HG03095 (cell line): ENCODE measurements around the gene PRM3.
A peak's percentile ranks its signal among the peaks of the same experiment; 100 is the strongest.

ENCODE experiments used
- ATAC-seq: cut with Tn5 transposase; IDR thresholded peaks from one replicate; pipeline ENCODE4 v1.9.1; 2021; ENCODE audit warnings: moderate library complexity; ENCODE audit not compliant: unreplicated experiment

Gene PRM3, protein sequence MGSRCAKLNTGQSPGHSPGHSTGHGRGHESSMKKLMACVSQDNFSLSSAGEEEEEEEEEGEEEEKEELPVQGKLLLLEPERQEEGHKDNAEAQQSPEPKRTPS

DNA sequence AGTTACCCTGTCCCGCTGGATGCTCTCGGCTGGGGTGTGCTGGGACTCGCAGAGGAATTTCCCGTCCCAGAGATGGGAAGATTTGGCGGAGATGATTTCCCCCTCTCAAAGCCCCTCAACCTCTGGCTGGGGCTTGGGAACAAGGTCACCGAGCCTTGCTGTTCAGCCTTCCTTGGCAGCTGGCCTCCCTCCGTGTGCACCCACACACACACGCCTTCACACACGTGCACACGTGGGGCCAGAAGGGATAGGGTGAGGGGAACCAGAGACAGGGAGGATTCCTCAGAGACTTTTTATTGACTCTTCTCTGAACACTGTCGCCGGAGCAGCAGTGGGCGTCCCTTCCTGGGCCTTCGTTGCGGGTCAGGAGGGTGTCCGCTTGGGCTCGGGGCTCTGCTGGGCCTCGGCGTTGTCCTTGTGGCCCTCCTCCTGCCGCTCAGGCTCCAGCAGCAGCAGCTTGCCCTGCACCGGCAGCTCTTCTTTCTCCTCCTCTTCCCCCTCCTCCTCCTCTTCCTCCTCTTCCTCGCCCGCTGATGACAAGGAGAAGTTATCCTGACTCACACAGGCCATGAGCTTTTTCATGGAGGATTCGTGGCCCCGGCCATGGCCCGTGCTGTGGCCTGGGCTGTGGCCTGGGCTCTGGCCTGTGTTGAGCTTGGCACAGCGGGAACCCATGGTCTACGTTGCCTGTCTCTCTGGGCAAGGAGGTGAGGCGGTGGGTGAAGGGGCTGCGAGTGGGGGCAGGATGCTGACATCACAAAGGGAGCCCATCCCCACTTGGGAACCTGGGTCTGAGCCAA is at the start of gene PRM3:
Gene PRM3, minus strand, starts transcription at position 709 of the 800 bp plus-strand sequence. Its CDS starts 34 bp downstream, at position 675.
- ATAC-seq: no peak

DNA sequence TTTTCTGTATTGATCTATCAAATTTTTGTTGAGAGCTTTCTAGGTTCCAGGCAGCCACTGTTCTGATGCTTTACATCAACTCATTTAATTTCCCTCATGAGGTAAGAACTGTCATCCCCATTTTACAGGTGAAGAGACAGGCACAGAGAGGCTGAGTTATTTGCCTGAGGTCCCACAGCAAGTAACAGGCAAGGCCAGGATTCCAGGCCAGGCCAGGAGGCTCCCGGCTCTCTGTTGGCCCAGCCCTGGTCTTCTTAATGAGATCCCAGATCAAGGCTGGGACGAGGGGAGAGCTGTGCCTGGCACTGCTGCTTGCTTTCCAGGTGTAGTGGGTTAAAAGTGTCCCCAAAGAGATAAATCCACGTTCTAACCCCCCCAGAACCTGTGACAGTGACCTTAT is 49.4 kb upstream of the PRM3 start:
- ATAC-seq: no peak

DNA sequence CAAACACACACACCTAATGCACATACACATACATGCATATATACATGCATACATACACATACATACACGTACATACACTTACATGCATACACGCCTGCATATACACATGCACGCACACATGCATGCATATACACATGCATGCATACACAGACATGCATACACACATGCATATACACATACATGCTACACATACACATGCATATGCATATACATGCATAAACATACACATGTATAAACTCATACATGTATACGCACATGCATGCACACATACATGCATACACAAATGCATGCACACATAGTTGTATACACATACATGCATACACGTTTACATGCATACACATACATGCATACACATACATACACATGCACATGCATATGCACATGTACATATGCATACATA is 48.2 kb upstream of the PRM3 start:
- ATAC-seq: no peak

DNA sequence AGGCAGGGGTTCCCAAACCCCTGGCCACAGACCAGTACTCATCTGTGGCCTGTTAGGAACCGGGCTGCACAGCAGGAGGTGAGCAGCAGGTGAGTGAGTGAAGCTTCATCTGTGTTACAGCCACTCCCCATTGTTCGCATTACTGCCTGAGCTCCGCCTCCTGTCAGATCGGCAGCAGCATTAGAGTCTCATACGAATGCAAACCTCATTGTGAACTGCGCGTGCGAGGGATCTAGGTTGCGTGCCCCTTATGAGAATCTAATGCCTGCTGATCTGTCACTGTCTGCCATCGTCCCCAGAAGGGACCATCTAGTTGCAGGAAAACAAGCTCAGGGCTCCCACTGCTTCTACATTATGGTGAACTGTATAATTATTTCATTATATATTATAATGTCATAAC is 46.7 kb upstream of the PRM3 start:
- ATAC-seq: no peak

DNA sequence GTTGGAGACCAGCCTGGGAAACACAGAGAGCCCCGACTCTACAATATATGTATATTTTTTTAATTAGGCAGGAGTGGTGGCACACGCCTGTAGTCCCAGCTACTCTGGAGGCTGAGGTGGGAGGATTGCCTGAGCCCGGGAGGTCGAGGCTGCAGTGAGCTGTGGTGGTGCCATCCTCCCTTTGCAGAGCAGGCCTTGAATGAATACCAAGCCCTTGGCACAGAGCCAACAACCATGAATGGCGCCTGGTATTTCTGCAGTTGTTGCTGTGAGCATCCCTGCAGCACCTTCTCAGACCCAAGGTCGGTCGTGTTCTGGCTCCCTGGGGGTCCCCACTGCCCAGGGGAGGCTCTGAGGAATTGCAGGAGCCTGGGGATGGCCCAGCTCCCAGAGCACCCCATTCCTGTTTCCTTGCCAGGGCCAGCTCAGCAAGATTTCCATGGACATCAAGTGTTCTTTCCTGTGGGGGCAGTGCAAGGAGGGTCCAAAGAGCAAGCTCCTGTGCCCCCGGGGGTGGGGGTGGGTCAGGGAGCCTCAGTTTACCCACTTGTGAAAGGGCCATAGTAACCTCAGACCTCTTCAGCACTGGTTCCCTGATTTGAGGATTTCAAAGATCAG is 46.2 kb upstream of the PRM3 start:
- ATAC-seq: no peak

DNA sequence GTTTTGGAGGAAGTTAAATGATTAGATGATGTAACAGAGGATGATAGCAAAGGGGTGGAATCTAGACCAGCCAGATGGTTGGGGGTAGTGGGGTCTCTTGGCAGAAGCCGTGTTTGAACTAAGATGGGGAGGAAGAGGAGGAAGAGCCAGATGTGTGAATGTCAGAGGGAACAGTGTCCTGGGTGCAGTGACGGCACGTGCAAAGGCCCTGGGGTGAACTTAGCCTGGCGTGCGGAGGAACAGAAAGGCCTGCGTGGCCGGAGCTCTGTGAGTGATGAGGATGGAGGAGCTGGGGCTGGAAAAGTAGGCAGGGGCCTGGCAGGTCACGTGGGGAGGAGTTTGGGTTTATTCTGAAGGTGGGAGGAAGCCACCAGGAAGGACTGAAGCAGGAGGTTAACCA is 45.4 kb upstream of the PRM3 start:
- no peak for ATAC-seq

DNA sequence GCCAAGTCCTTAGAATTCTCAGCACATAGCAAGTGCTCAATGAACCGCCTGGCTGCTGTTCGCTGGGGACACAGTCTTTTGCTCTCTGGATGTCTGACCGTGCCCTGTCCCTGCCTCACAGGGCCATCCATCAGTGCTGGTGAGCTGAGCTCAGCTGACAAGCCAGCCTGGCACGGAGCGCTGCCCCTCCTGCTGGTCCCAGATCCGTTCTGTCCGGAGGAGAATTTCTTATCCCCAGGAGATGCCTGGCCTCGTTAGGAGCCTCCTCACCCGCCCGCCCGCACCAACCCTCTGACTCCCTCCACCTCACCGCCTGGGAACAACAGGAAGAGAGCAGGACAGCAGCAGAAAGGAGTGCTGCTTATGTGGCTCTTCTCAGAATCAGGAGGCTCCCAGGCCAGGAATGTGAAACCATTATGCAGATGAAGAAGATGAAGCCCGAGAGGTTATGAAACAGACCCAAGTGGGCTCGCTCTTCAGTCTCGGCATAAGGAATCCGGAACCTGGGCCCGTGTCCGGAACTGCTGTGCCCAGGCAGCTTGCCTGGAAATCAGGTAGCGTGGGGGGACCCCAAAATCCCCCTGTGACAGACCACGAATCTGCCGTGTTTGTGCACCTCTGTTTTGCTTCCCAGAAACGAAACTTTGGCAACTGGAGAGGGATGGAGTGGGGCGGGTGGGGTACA is 43.0 kb upstream of the PRM3 start:
- ATAC-seq: no peak

DNA sequence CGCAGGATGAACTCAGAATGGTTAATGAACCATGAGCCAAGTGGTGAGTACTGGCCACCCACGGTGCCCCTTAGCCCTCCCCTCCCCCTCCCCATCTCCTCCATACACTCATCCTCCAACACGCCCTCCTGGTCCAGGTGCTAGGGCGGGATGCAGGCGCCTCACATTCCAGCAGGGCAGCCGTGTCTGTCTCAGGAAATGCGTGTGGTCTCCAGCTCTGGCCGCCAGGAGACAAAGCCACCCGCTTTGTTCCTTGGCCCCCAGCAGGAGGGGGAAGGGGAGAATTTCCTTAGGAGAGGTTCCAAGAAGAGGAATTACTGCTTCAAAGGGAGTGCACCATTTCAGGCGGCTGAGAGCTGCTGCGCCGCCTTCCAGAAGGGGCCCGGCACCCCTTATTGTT is 42.1 kb upstream of the PRM3 start:
- no peak for ATAC-seq

DNA sequence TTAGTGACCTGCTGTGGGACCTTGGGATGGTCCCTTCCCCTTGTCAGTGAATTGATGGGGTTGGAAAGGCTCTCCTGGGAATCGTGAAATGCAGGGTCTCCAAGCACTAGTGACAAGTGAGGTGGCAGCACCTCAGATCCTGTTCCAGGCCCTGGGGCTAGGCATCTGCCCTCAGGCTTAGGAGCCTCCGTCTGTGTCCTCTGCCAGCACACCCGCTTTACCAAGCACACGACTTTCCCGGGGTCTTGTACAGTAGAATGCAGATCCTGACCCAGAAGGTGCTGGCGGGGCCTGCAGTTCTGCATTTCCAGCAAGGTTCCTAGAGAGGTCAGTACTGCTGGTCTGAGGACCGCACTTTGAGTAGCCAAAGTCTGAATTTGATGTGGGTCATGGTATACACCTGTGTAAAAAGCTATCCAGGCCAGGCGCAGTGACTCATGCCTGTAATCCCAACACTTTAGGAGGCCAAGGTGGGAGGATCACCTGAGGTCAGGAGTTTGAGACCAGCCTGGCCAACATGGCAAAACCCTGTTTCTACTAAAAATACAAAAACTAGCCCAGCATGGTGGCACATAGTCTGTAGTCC is 41.0 kb upstream of the PRM3 start:
- no peak for ATAC-seq

DNA sequence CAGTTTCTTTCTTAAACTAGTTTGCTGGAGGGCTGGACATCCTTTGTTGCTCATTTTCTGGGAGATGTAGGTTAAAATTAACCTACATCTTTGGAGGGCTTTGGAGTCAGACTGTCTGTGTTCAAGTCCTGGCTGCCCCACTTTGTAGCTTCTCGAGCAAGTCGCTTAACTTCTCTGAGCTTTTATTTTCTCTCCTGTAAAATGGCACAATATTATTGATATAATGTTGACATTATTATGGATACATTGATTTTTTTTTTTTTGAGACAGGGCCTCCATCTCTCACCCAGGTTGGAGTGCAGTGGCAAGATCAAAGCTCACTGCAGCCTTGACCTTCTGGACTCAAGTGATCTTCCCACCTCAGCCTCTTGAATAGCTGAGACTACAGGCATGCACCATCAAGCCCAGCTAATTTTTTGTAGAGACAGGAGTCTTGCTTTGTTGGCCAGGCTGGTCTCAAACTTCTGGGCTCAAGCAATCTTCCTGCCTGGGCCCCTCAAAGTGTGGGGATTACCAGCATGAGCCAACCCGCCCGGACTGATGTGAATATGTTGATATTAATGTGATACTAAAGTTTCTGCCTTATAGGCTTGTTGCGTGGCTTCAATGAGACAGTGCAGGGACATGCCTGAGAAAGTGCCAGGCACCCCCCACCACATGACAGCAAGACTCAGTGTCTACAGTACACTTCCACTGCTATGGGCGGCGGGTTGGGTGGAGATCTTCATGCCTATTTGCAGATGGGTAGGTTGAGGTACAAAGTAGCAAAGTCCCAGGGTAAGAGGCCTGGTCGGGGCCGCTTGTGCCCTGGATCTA is 40.3 kb upstream of the PRM3 start:
- no peak for ATAC-seq

DNA sequence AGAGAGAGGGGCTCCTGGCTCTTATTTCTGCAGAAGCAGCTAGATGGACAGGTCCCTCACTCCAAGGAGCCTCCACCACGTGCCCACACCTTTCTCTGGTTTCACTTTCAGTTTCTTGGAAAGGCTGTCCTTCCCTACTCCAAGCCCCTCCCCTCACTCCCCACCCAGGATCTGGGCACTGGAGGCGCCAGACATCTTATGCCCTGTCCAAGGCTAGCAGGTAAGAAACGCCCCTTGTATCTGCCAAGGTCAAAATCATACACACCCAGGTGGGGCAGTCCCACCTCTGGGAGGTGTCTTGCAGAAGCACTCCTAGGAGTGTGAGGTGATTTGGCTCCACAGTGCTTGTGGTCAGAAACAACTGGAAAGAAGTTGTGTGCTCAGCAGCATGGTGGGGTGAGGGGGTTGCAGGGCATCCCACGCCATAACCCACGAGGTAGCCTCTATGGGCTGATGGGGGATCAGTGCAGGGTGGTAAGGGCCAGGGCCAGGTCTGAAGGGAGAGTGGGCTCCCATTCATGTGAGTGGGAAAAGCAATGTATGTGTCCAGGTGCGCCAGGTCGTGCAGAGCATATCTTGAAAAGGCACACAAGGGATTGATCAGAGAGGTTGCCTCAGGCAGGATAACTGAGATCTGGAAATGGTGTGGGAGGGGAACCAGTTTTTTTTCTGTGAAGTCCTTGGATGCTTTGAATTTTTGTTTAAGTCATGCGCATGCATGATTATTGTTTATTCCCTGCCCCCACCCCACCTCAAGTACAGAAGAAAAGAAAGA is 39.5 kb upstream of the PRM3 start:
- ATAC-seq: no peak

DNA sequence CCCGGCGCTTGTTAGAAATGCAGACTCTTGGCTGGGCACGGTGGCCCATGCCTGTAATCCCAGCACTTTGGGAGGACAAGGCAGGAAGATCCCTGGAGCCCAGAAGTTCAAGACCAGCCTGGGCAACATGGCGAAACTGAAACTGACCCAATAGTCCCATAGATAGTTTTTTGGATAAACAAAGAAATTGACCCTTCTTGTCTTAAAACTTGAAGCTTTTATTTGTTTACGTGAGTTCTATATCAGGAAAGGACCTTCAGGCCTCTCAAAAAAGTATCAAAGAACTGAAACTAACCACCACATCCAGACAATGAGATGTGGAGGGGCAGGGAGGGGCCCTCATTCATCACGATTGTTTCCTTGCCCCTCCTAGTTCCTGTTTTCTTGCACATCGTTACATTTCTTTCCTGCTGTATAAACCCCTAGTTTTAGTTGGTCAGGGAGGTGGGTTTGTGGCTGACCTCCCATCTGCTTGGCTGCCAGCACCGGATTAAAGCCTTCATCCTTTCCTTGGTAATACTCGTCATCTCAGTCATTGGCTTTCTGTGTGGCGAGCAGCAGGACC is 37.6 kb upstream of the PRM3 start:
- no peak for ATAC-seq

DNA sequence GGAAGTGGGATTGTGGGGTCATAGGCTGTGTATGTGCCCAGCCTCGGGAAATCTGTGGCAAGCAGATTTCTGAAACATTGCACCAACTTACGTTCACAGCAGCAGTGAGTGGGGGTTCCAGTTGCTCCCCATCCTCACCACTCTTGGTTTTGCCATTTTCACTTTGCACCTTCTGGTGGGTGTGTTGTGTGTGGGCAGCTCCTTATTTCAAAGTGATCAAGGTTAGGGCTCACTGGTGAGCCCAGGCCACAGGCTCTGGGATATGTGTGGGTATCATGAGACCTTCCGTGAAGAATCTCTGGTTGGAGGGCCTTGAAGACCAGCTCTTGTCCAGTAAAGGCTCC is 37.2 kb upstream of the PRM3 start:
- no peak for ATAC-seq

DNA sequence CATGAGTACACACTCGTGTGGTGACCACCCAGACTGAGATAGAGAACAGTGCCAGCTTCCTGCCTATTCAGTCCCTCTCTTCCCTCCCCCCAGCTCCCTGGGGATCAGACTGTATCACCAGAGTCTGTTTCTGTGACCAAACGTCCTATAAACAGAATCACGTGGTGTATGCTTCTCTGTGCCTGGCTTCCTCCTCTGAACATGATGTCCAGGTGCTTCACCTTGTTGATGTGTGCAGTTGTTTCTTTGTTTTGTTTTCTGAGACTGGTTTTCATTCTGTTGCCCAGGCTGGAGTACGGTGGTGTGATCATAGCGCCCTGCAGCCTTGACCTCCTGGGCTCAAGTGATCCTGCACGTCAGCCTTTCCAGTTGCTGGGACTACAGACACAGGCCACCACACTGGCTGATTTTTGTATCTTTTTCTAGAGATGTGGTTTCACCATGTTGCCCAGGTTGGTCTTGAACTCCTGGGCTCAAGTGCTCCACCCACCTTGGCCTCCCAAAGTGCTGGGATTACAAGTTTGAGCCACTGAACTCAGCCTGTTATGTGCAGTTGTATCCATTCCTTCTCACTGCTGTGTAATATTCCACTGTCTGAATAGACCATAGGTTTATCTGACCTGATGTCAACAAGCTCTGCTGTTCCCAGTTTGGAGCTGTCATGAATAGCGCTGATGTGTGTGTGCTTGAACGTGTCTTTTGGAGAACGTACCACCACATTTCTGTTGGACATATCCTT is 36.6 kb upstream of the PRM3 start:
- peak; percentile 40 for ATAC-seq

DNA sequence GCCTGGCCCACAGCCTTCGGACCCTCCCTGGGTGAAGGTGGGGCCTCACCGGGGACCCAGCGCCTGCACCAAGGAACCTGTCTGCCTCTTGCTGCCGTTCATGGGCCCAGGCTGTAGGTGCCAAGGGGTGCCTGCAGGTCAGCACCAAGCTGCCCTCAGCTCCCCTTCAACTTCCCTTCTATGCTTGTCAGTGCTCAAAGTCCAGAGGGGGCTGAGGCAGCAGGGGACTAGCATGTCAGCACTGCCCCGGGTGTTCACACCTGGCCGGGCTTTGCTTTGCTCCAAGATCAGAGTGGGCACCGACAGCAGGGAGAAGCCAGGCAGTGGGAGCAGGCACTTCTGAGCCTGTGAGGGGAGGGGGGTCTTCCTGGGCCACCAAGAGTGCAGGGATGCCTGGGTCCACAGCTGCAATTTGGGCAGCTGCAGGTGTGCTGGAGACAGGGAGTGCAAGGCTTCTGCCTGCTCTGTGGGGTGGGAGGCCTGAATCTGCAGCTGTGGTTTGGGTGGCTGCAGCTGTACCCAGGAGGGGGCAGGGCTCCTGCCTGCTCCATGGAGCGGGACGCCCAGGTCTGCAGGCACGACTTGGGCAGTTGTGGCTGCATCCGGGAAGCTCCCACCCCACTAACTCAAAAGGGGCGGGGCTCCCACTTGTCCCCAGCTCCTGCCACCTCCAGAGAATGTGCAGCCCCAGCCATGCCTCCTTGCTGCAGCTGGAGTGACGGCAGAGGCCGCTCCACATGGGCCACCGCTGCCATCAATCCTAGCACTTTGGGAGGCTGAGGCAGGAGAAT is 35.3 kb upstream of the PRM3 start:
- ATAC-seq: no peak

DNA sequence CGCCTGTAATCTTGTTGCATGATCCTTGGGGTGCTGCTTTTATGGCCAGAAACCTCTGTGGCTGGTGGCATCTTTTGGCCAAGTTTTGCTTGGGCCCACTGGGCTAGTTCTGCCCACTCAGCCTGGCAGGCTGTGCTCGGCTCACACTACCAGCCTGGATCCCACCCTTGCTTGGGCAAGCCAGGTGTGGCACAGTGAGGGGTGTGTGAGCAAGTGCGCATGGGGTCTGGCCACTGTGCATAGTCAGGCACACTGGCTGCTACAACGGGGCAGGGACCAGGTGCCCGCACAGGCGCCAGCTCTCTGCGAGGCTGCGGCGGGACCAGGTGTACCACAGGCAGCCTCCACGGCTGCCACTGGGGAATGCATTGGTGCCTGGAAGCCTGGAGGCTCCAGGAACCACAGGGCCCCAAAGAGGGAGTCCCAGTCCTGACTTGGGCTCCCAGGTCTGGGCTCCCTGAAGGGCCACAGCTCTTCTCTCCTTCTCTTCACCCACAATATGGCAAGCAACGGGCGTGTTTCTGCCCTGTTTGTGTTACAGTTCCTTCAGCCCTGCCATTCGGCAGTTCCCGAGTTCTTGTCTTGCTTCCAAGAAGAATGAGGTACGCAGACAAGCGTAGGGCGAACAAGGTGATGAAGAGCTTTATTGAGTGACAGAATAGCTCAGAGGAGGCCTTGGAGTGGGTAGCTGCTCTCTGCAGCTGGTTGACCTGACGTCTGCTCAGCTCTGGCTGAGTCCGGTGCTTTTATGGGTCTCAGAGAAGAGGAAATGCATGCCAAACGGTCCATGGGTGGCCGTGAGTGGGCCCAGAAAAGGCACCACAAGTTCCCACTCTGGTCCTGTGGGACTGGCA is 34.4 kb upstream of the PRM3 start:
- ATAC-seq: no peak

DNA sequence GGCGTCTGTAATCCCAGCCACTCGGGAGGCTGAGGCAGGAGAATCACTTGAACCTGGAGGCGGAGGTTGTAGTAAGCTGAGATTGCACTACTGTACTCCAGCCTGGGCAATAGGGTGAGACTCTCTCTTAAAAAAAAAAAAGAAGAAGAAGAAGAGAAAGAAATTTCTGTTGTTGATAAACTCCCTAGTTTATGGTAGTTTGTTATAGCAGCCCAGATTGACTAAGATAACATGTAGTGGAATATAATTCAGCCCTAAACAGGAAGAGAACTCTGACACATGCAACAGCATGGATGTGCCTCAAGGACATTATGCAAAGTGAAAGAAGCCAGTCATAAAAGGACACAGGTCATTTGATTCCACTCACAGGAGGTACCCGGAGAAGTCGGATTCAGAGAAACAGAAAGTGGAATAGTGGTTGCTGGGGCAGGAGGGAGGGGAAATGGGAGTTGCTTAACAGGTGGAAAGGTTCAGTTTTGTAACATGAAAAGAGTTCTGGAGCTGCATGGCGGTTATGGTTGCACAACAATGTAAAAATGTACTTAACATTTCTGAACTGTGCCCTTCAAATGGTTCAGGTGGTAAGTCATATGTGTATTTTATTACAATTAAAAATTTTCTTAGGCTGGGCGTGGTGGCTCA is 33.7 kb upstream of the PRM3 start:
- no peak for ATAC-seq
